GM23248 (cell line): Measurements from ENCODE around the gene ZC3H11A. TPM values are rescaled to one million over a fixed set of nuclear protein-coding genes. Genes with fewer than 3 reads are reported as not detected.

Source experiments
- DNase-seq: peaks from one replicate; pipeline ENCODE4 v3.0.0-alpha.2; 2015
- H2AFZ ChIP-seq: fragments of 200-600 bp; sonication (generic); 2 replicates; pipeline ENCODE4 v1.6.1; 2016; ENCODE audit warnings: antibody characterized with exemption
- H3F3A ChIP-seq: fragments of 200-600 bp; sonication (generic); 2 replicates; pipeline ENCODE4 v1.6.1; 2016; ENCODE audit warnings: mild to moderate bottlenecking, antibody characterized with exemption, mixed run types; ENCODE audit not compliant: insufficient read depth
- H3K27ac ChIP-seq: fragments of 200-600 bp; sonication (generic); 2 replicates; pipeline ENCODE4 v1.5.1; 2016; ENCODE audit warnings: mild to moderate bottlenecking
- H3K27me3 ChIP-seq: fragments of 200-600 bp; sonication (generic); replicated peaks from 2 replicates; pipeline ENCODE4 v1.6.1; 2016; ENCODE audit warnings: mild to moderate bottlenecking; ENCODE audit not compliant: insufficient read depth
- H3K36me3 ChIP-seq: fragments of 200-600 bp; sonication (generic); 2 replicates; pipeline ENCODE4 v1.6.1; 2016; ENCODE audit warnings: low read depth, mild to moderate bottlenecking
- H3K4me1 ChIP-seq: fragments of 200-600 bp; sonication (generic); 2 replicates; pipeline ENCODE4 v1.6.1; 2016; ENCODE audit warnings: mild to moderate bottlenecking; ENCODE audit not compliant: insufficient read depth
- H3K4me2 ChIP-seq: fragments of 200-600 bp; sonication (generic); one replicate; pipeline ENCODE4 v1.6.1; 2016; ENCODE audit warnings: mild to moderate bottlenecking; ENCODE audit not compliant: unreplicated experiment
- H3K4me3 ChIP-seq: fragments of 200-600 bp; sonication (generic); 2 replicates; pipeline ENCODE4 v1.5.1; 2016; ENCODE audit warnings: mild to moderate bottlenecking
- H3K79me2 ChIP-seq: fragments of 200-600 bp; sonication (generic); 2 replicates; pipeline ENCODE4 v1.6.1; 2016; ENCODE audit warnings: mild to moderate bottlenecking; ENCODE audit not compliant: insufficient read depth
- H3K9ac ChIP-seq: fragments of 200-600 bp; sonication (generic); 2 replicates; pipeline ENCODE4 v1.6.1; 2016; ENCODE audit warnings: mild to moderate bottlenecking
- H3K9me2 ChIP-seq: fragments of 200-600 bp; sonication (generic); 2 replicates; pipeline ENCODE4 v1.6.1; 2016; ENCODE audit warnings: mixed run types, mild to moderate bottlenecking, moderate library complexity; ENCODE audit not compliant: insufficient read depth
- H3K9me3 ChIP-seq: fragments of 200-600 bp; sonication (generic); one replicate; pipeline ENCODE4 v1.6.1; 2017; ENCODE audit warnings: low read depth
- H4K20me1 ChIP-seq: fragments of 200-600 bp; sonication (generic); 2 replicates; pipeline ENCODE4 v1.6.0; 2016; ENCODE audit not compliant: insufficient read depth
- EZH2 ChIP-seq: fragments of 200-600 bp; sonication (generic); IDR thresholded peaks from 2 replicates; pipeline ENCODE4 v1.6.1; 2018; ENCODE audit warnings: antibody characterized with exemption, mild to moderate bottlenecking; ENCODE audit not compliant: insufficient read depth, poor library complexity, severe bottlenecking
- EZH2phosphoT487 ChIP-seq: fragments of 200-600 bp; sonication (generic); IDR thresholded peaks from 2 replicates; pipeline ENCODE4 v1.6.1; 2018; ENCODE audit warnings: antibody characterized with exemption, moderate library complexity, mild to moderate bottlenecking, low read depth; ENCODE audit not compliant: insufficient read depth
- WGBS, 2 experiments: methylation state at CpG; one replicate each; pipeline ENCODE4 v1.1.6; 2015 to 2017; ENCODE audit warnings: low lambda C conversion rate in 2 of 2, low coverage in 1 of 2; ENCODE audit errors: missing lambda C conversion rate in 2 of 2; 5-methylcytosine and 5-hydroxymethylcytosine counted together
- in situ Hi-C: fragments of 300-500 bp; cut with MboI; formaldehyde crosslinking; loops from 2 replicates; pipeline ENCODE4 v1.15.0; 2020
- polyA plus RNA-seq: library from polyadenylated mRNA; unstranded; fragments of >200 nt; fragmentation: Nextera tagmentation; extraction: Ambion mirVana; gene quantifications from 2 replicates; pipeline ENCODE4 v1.2.1, GENCODE V29; 2016
- total RNA-seq: library from RNA; depleted of rRNA; stranded (reverse); fragments of >200 nt; shearing (Covaris generic); gene quantifications from 2 replicates; pipeline ENCODE4 v1.2.3, GENCODE V29; 2014

The ZC3H11A gene
- total and polyA plus RNA-seq, 2 experiments from 2014 or later: 35.9 to 81.6 TPM

DNA sequence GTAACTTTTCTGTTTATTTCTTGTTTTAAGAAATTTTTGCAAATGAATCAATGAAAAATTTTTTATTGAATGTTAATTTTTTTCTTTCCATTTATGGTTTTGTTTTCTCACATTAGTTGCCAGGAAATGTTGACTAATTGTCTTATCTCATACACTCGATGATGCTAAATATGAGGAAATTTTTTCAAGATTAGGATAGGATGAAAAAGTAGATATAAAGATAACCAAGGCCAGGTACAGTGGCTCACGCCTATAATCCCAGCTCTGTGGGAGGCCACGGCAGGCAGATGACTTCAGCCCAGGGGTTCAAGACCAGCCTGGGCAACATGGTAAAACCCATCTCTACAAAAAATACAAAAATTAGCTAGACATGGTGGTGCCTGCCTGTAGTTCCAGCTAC, 17.8 kb upstream of the ZC3H11A start:
- Histone ChIP-seq H3F3A (no peaks in the 10 kb centered on the region), H3K79me2 (no peaks in the 10 kb centered on the region), H3K27ac (no peak overlapping the region), H3K36me3 (no peaks in the 10 kb centered on the region), H3K4me3 (no peak overlapping the region), H3K9me2 (no peaks in the 10 kb centered on the region), H2AFZ (no peak overlapping the region), H3K27me3 (no peaks in the 10 kb centered on the region), H3K9me3 (no peaks in the 10 kb centered on the region), H4K20me1 (no peaks in the 10 kb centered on the region), H3K4me2 (no peak overlapping the region), H3K9ac (no peak overlapping the region), H3K4me1 (no peaks in the 10 kb centered on the region)
- WGBS, 2 experiments: 76 to 77% methylated on average over 3 of the region's 3 CpGs
- TF ChIP-seq EZH2 (no peak), EZH2phosphoT487 (no peak)
- no peak for DNase-seq
- in situ Hi-C loops: no loop called here

DNA sequence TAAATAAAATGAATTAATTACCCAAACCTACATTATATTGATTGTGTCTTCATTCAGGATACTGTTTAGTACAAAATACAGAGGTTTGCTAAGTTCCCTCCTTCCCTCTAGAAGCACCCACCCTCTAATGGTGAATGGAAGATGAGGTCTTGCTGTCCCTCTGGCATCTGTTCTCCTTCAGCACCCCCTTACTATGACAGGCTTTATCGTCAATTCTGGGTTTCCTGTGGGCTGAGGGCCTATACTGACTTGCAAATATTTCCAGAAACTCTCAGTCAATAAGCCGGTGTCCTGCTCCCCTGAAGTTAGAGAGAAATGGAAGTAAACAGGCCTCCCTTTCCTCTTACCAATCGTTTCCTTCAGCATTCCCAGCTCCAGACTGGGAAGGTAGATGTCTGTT, 17.3 kb upstream of the ZC3H11A start:
- no peaks in the 10 kb centered on the region for H3K27me3 ChIP-seq
- no peak for TF ChIP-seq EZH2
- TF ChIP-seq EZH2phosphoT487: no peak
- no peaks in the 10 kb centered on the region for H4K20me1 ChIP-seq
- 63 to 70% methylated on average over 3 of the region's 3 CpGs for WGBS, 2 experiments
- H3K4me2 ChIP-seq: no peak overlapping the region
- H3K9me3 ChIP-seq: no peaks in the 10 kb centered on the region
- H3K79me2 ChIP-seq: no peaks in the 10 kb centered on the region
- no peak overlapping the region for H3K4me3 ChIP-seq
- in situ Hi-C loops: no loop called here
- H3K36me3 ChIP-seq: no peaks in the 10 kb centered on the region
- no peak overlapping the region for H3K27ac ChIP-seq
- H2AFZ ChIP-seq: no peak overlapping the region
- no peaks in the 10 kb centered on the region for H3K9me2 ChIP-seq
- DNase-seq: no peak
- no peaks in the 10 kb centered on the region for H3K4me1 ChIP-seq
- H3K9ac ChIP-seq: no peak overlapping the region
- H3F3A ChIP-seq: no peaks in the 10 kb centered on the region

DNA sequence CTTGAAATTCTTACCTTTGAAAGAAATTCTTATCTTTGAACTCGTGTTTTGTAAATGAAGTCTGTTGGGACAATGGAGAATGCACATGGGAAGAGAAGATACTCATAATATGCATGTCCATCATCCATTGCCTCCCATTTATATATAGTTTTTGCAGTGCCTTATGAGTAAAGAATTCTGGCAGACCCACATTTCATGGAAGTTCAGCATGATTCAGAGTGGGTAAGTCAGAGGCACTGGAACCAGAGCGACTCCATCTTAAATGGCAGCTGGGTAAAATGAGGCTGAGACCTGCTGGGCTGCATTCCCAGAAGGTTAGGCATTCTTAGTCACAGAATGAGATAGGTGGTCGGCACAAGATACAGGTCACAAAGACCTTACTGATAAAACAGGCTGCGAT, 16.6 kb upstream of the ZC3H11A start:
- no peak for DNase-seq
- Histone ChIP-seq H3K4me3 (no peak overlapping the region), H3K27me3 (no peaks in the 10 kb centered on the region)

DNA sequence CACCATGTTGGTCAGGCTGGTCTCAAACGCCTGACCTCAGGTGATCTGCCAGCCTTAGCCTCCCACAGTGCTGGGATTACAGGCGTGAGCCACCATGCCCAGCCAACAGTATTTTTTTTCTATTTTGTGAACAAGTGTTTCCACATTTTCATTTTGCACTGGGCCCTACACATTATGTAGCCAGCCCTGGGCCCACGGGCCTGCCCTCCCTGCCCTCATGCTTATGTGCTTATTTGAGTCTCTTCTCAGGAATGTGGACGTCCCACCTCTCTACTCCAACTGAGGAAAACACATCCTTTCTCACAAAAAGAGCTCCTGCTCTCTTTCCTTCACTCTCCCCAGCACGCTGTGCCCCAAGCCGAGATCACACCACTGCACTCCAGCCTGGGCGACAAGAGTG, 13.5 kb upstream of the ZC3H11A start:
- H3K9me2 ChIP-seq: no peaks in the 10 kb centered on the region

More for the DNA sequence above, 16.6 kb upstream of the ZC3H11A start:
- Histone ChIP-seq H3K9me3 (no peaks in the 10 kb centered on the region), H3F3A (no peaks in the 10 kb centered on the region), H3K9ac (no peak overlapping the region), H3K27ac (no peak overlapping the region), H3K9me2 (no peaks in the 10 kb centered on the region), H3K79me2 (no peaks in the 10 kb centered on the region), H2AFZ (no peak overlapping the region), H3K4me2 (no peak overlapping the region), H4K20me1 (no peaks in the 10 kb centered on the region), H3K36me3 (no peaks in the 10 kb centered on the region), H3K4me1 (no peaks in the 10 kb centered on the region)
- in situ Hi-C loops: no loop called here
- 86 to 94% methylated on average over 4 of the region's 4 CpGs for WGBS, 2 experiments
- TF ChIP-seq EZH2phosphoT487 (no peak), EZH2 (no peak)

DNA sequence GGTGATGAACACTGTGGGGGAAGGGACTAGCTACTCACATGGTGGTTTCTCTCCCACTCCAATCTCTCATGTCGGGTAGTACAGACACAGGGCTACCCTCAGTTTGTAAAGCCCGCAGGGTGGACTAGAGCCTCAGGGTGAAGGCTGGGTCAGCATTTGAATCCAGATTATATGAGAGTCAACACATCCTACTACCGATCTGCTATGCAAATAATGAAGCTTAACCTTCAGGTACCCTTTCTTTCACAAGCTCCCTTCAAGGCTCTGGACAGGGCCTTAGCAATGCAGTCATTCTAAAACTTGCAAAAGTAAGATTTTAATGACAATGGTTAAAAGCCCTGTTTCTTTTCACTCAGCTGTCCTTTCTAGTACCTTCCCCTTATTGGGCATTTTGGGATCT, 5.5 kb upstream of the ZC3H11A start:
- H3K4me3 ChIP-seq: no peak overlapping the region
- H3K79me2 ChIP-seq: no peaks in the 10 kb centered on the region
- no peak overlapping the region for H3K9ac ChIP-seq
- no peak for TF ChIP-seq EZH2
- TF ChIP-seq EZH2phosphoT487: no peak
- H3K27ac ChIP-seq: no peak overlapping the region
- no peaks in the 10 kb centered on the region for H3K27me3 ChIP-seq
- no peaks in the 10 kb centered on the region for H3F3A ChIP-seq
- in situ Hi-C loops: no loop called here
- H3K9me3 ChIP-seq: no peaks in the 10 kb centered on the region
- no peak for DNase-seq
- no peaks in the 10 kb centered on the region for H3K9me2 ChIP-seq
- H3K36me3 ChIP-seq: no peaks in the 10 kb centered on the region
- WGBS, 2 experiments: 79 to 85% methylated on average over 3 of the region's 3 CpGs
- no peak overlapping the region for H3K4me2 ChIP-seq
- no peak overlapping the region for H2AFZ ChIP-seq
- no peaks in the 10 kb centered on the region for H4K20me1 ChIP-seq
- H3K4me1 ChIP-seq: peaks cover 3% of the 10 kb centered on the region

More for the DNA sequence above, 13.5 kb upstream of the ZC3H11A start:
- no peaks in the 10 kb centered on the region for H3F3A ChIP-seq
- TF ChIP-seq EZH2 (no peak), EZH2phosphoT487 (no peak)
- H3K9ac ChIP-seq: no peak overlapping the region
- no peaks in the 10 kb centered on the region for H3K9me3 ChIP-seq
- no peak overlapping the region for H2AFZ ChIP-seq
- H3K36me3 ChIP-seq: no peaks in the 10 kb centered on the region
- in situ Hi-C loops: no loop called here
- no peak overlapping the region for H3K27ac ChIP-seq
- H3K27me3 ChIP-seq: no peaks in the 10 kb centered on the region
- no peaks in the 10 kb centered on the region for H3K4me1 ChIP-seq
- no peak overlapping the region for H3K4me3 ChIP-seq
- no peaks in the 10 kb centered on the region for H3K79me2 ChIP-seq
- H4K20me1 ChIP-seq: no peaks in the 10 kb centered on the region
- no peak overlapping the region for H3K4me2 ChIP-seq
- 77% methylated on average over 7 of the region's 7 CpGs for WGBS, 2 experiments
- DNase-seq: no peak
